Osteocyte (in vitro differentiated cells): Measurements from ENCODE around the gene SH3BP5L. TPM values are rescaled to one million over a fixed set of nuclear protein-coding genes. Genes with fewer than 3 reads are reported as not detected.

Experiments used
- DNase-seq: peaks from one replicate; pipeline ENCODE4 v3.0.0; 2021; ENCODE audit warnings: mixed read lengths; ENCODE audit not compliant: unreplicated experiment; ENCODE audit errors: extremely low spot score
- H3K27ac Mint-ChIP-seq: one replicate; pipeline ENCODE4 v1.8.0; 2021; ENCODE audit warnings: mild to moderate bottlenecking, mixed read lengths; ENCODE audit not compliant: unreplicated experiment
- H3K27me3 Mint-ChIP-seq: one replicate; pipeline ENCODE4 v1.8.0; 2021; ENCODE audit warnings: mixed read lengths; ENCODE audit not compliant: unreplicated experiment
- H3K36me3 Mint-ChIP-seq: one replicate; pipeline ENCODE4 v1.8.0; 2021; ENCODE audit warnings: mixed read lengths; ENCODE audit not compliant: unreplicated experiment
- H3K4me1 Mint-ChIP-seq: one replicate; pipeline ENCODE4 v1.8.0; 2021; ENCODE audit warnings: mixed read lengths; ENCODE audit not compliant: unreplicated experiment
- H3K4me3 Mint-ChIP-seq: one replicate; pipeline ENCODE4 v1.8.0; 2021; ENCODE audit warnings: mild to moderate bottlenecking, moderate library complexity, mixed read lengths; ENCODE audit not compliant: unreplicated experiment
- H3K9me3 Mint-ChIP-seq: one replicate; pipeline ENCODE4 v1.8.0; 2021; ENCODE audit warnings: mixed read lengths; ENCODE audit not compliant: unreplicated experiment
- total RNA-seq: library from RNA; stranded (reverse); gene quantifications from 2 replicates; pipeline ENCODE4 v1.2.1, GENCODE V29; 2021
- TF ChIP-seq, protein P1 (sequence below): fragments of 200-600 bp; sonication (generic); IDR thresholded peaks from 2 replicates; pipeline ENCODE4 v1.5.0; 2021; ENCODE audit warnings: antibody characterized with exemption, mild to moderate bottlenecking, moderate library complexity

SH3BP5L gene
- total RNA-seq, 1 donor from 2014 or later: 32.4 TPM

DNA sequence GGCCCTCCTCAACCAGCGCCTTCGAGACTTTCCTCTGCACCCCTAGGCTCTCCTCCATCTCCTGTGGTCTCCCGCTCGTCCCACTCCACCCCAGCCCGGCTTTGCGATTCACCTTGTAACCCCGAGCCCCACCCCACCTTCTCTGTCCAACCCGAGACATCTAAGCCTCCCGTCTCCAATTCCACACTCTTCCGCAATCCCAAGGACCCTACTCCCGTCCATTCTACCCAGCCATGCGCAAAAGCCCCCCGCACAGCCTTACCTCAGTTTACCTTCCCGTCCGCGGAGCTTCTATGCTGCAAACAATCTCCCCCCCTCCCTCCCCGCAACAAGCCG, 174 bp downstream of the SH3BP5L start:
- TF ChIP-seq, protein P1, sequence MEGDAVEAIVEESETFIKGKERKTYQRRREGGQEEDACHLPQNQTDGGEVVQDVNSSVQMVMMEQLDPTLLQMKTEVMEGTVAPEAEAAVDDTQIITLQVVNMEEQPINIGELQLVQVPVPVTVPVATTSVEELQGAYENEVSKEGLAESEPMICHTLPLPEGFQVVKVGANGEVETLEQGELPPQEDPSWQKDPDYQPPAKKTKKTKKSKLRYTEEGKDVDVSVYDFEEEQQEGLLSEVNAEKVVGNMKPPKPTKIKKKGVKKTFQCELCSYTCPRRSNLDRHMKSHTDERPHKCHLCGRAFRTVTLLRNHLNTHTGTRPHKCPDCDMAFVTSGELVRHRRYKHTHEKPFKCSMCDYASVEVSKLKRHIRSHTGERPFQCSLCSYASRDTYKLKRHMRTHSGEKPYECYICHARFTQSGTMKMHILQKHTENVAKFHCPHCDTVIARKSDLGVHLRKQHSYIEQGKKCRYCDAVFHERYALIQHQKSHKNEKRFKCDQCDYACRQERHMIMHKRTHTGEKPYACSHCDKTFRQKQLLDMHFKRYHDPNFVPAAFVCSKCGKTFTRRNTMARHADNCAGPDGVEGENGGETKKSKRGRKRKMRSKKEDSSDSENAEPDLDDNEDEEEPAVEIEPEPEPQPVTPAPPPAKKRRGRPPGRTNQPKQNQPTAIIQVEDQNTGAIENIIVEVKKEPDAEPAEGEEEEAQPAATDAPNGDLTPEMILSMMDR: no peak
- no peaks in the 10 kb centered on the region for H3K9me3 Mint-ChIP-seq
- DNase-seq: no peak
- H3K27ac Mint-ChIP-seq: peak overlapping the region; percentile 99
- no peaks in the 10 kb centered on the region for H3K27me3 Mint-ChIP-seq
- H3K4me1 Mint-ChIP-seq: peaks cover 52% of the 10 kb centered on the region
- H3K4me3 Mint-ChIP-seq: peak overlapping the region; percentile 98
- peaks cover 7% of the 10 kb centered on the region for H3K36me3 Mint-ChIP-seq

DNA sequence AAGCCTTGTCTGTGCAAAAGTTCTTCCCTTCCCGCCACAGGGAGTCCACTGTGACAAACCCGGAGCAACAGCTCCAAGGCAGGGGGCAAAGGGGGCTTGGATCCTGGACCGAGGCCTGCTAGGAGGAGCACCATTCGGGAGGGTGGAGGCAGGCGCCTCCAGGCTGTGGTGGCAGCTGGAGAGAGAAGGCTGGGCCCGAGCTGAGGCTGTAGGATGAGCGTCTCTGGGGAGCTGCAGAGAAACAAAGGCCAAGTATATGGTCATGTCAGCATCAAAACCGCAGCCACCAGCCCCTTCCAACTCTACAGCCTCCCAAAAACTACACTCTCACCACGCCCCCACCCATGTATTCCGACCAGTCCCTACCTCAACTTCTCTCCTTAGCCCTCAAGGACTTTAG, 579 bp downstream of the SH3BP5L start:
- Mint-ChIP-seq H3K4me3 (peak overlapping the region; percentile 98), H3K4me1 (peaks cover 52% of the 10 kb centered on the region), H3K36me3 (peaks cover 11% of the 10 kb centered on the region), H3K27me3 (no peaks in the 10 kb centered on the region), H3K27ac (peak overlapping the region; percentile 99), H3K9me3 (no peaks in the 10 kb centered on the region)
- DNase-seq: no peak
- TF ChIP-seq, protein P1: no peak

DNA sequence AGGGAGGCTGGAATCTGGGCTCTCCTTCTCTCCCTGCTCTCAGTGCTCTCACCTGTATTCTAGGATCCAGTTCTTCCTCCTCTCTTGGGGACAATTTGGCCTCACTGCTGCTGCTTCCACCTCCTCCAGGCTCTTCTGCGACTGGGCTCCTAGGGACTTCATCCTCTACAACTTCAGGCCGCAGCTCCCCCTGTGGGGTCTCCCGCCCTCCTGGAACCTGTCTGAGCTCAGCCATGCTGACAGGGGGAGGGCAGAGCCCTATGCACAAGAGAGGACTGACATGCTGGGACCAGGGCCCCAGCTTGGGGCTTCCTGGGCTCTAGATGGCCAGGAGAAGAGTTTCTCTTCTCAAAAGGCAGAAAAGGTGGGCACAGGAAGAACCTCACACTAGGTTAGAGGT, 1.0 kb downstream of the SH3BP5L start:
- peaks cover 54% of the 10 kb centered on the region for H3K4me1 Mint-ChIP-seq
- TF ChIP-seq, protein P1: no peak
- no peaks in the 10 kb centered on the region for H3K9me3 Mint-ChIP-seq
- H3K27me3 Mint-ChIP-seq: no peaks in the 10 kb centered on the region
- peak overlapping the region; percentile 27 for H3K27ac Mint-ChIP-seq
- H3K36me3 Mint-ChIP-seq: peaks cover 13% of the 10 kb centered on the region
- peak overlapping the region; percentile 98 for H3K4me3 Mint-ChIP-seq
- DNase-seq: no peak

DNA sequence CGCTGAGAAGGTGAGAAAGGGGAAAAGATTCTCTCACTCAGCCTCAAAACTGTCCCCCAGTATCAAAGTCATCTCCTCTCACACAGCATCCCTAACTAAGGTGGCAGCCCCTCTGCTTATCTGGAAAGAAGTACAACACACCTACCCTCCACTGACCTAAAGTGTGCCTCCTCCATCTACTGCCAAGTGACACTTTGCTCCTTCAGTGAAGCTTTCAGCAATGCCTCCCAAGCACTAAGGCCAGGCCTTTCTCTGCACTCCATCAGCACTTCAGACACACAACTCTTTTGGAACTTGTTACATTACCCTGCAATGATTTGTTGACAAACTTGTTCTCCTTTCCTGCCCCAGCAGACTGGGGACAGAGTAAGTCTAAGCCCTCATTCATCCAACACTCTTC, 1.4 kb downstream of the SH3BP5L start:
- H3K27ac Mint-ChIP-seq: peak overlapping the region; percentile 27
- no peaks in the 10 kb centered on the region for H3K27me3 Mint-ChIP-seq
- TF ChIP-seq, protein P1: no peak
- no peaks in the 10 kb centered on the region for H3K9me3 Mint-ChIP-seq
- H3K36me3 Mint-ChIP-seq: peaks cover 13% of the 10 kb centered on the region
- H3K4me1 Mint-ChIP-seq: peaks cover 54% of the 10 kb centered on the region
- no peak for DNase-seq
- peak overlapping the region; percentile 98 for H3K4me3 Mint-ChIP-seq

DNA sequence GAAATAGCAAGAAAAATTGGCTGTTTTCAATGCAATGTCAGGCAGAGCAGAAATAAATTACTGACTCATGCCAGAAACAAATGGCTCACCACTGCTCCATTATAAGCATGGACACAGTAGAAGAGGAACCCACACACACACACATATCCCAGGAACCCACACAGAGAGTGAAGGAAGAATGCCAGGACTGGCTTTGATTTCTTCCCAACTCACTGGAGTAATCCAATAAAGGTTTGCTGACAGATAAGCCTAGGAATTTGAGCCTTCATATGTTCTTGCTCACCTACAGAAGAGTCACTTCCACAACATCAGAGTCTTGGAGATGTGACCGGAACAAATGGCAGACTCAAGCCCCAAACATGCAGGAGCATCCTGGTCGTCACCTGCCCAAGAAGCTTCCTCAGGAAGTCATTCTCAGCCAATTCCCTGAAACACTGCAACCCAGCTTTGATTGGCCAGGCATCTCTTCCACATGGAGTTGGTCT, 2.2 kb downstream of the SH3BP5L start:
- Mint-ChIP-seq H3K27me3 (no peaks in the 10 kb centered on the region), H3K36me3 (peaks cover 16% of the 10 kb centered on the region), H3K4me1 (peaks cover 54% of the 10 kb centered on the region), H3K9me3 (no peaks in the 10 kb centered on the region), H3K4me3 (peak overlapping the region; percentile 98), H3K27ac (no peak overlapping the region)
- TF ChIP-seq, protein P1: no peak
- DNase-seq: no peak
